Measurements from ENCODE around the gene GATA5.

- TF ChIP-seq, protein P1, sequence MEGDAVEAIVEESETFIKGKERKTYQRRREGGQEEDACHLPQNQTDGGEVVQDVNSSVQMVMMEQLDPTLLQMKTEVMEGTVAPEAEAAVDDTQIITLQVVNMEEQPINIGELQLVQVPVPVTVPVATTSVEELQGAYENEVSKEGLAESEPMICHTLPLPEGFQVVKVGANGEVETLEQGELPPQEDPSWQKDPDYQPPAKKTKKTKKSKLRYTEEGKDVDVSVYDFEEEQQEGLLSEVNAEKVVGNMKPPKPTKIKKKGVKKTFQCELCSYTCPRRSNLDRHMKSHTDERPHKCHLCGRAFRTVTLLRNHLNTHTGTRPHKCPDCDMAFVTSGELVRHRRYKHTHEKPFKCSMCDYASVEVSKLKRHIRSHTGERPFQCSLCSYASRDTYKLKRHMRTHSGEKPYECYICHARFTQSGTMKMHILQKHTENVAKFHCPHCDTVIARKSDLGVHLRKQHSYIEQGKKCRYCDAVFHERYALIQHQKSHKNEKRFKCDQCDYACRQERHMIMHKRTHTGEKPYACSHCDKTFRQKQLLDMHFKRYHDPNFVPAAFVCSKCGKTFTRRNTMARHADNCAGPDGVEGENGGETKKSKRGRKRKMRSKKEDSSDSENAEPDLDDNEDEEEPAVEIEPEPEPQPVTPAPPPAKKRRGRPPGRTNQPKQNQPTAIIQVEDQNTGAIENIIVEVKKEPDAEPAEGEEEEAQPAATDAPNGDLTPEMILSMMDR (IDR thresholded peaks at IDR 0.05; ENCODE audit: insufficient read depth, low read length, poor library complexity, severe bottlenecking) = no peak
- TF ChIP-seq EZH2phosphoT487 (conservative IDR thresholded peaks at IDR 0.05; ENCODE audit: low read length) = no peak
Measured at GRCh38 chr20:62504323-62504722, 28.5 kb upstream of the GATA5 start.

Data from SU-DHL-6 (cell line).